Progenitor cell of endocrine pancreas (in vitro differentiated cells): ENCODE data around the gene METRN. TPM values are rescaled to one million over a fixed set of nuclear protein-coding genes. Genes with fewer than 3 reads are reported as not detected.

ENCODE experiments used
- DNase-seq: peaks from one replicate; pipeline ENCODE4 v3.0.0; 2021; ENCODE audit warnings: low spot score; ENCODE audit not compliant: unreplicated experiment
- H3K27ac Mint-ChIP-seq: 2 replicates; pipeline ENCODE4 v1.8.0; 2021; ENCODE audit warnings: mild to moderate bottlenecking, moderate library complexity, mixed read lengths
- H3K27me3 Mint-ChIP-seq: 2 replicates; pipeline ENCODE4 v1.8.0; 2021; ENCODE audit warnings: mixed read lengths
- H3K36me3 Mint-ChIP-seq: 2 replicates; pipeline ENCODE4 v1.8.0; 2022; ENCODE audit warnings: mixed read lengths; ENCODE audit not compliant: insufficient read depth
- H3K4me1 Mint-ChIP-seq: 2 replicates; pipeline ENCODE4 v1.8.0; 2021; ENCODE audit warnings: low read depth, mixed read lengths
- H3K4me3 Mint-ChIP-seq: 2 replicates; pipeline ENCODE4 v1.8.0; 2021; ENCODE audit warnings: low read depth, mild to moderate bottlenecking, moderate library complexity, mixed read lengths
- H3K9me3 Mint-ChIP-seq: 2 replicates; pipeline ENCODE4 v1.8.0; 2021; ENCODE audit warnings: low read depth, mixed read lengths
- total RNA-seq: library from RNA; stranded (reverse); gene quantifications from 2 replicates; pipeline ENCODE4 v1.2.1, GENCODE V29; 2021
- TF ChIP-seq, protein P1 (sequence below): fragments of 200-600 bp; sonication (generic); IDR thresholded peaks from one replicate; pipeline ENCODE4 v1.5.0; 2021; ENCODE audit warnings: antibody characterized with exemption, mild to moderate bottlenecking; ENCODE audit not compliant: unreplicated experiment

The METRN gene
- total RNA-seq, 1 donor from 2014 or later, result 107 TPM

DNA sequence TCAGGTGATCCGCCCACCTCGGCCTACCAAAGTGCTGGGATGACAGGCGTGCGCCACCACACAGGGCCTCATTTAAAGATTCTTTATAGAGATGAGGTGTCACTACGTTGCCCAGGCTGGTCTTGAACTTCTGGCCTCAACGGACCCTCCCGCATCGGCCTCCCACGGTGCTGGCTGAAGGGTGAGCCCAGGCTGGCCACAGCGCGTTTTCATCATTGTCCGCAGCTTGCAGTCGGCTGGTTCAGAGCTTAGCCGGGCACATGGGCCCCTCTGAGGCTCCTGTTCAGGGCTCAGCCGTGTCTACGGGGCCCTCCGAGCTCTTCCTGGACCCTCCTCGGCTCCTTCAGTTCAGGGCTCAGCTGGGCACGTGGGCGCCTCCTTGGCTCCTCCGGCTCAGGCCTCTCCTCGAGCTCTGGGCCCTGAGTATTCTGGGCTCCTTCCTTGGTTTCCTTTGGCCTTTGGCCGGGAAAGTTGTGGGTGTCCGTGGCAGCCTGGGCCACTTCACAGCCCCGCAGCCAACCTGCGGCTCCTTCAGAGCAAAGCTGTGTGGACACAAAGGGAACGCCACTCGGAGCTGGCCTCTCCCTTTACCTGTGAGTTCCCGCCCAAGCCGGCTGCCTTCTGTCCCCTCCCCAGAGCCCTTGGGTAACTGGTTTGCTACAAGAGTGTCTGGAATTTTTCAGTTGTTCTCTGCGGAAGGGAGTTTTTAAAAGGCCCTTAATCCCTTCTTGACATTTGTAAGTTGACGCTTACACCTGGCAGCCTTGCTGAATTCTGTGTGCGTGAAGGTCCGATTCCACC lies 44.4 kb downstream of the METRN start:
- peaks cover 4% of the 10 kb centered on the region for H3K9me3 Mint-ChIP-seq
- TF ChIP-seq, protein P1, sequence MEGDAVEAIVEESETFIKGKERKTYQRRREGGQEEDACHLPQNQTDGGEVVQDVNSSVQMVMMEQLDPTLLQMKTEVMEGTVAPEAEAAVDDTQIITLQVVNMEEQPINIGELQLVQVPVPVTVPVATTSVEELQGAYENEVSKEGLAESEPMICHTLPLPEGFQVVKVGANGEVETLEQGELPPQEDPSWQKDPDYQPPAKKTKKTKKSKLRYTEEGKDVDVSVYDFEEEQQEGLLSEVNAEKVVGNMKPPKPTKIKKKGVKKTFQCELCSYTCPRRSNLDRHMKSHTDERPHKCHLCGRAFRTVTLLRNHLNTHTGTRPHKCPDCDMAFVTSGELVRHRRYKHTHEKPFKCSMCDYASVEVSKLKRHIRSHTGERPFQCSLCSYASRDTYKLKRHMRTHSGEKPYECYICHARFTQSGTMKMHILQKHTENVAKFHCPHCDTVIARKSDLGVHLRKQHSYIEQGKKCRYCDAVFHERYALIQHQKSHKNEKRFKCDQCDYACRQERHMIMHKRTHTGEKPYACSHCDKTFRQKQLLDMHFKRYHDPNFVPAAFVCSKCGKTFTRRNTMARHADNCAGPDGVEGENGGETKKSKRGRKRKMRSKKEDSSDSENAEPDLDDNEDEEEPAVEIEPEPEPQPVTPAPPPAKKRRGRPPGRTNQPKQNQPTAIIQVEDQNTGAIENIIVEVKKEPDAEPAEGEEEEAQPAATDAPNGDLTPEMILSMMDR, result no peak
- peak overlapping the region; percentile 53 for H3K27ac Mint-ChIP-seq
- no peaks in the 10 kb centered on the region for H3K36me3 Mint-ChIP-seq
- H3K27me3 Mint-ChIP-seq, result peaks cover 13% of the 10 kb centered on the region
- DNase-seq, result no peak
- peaks cover 3% of the 10 kb centered on the region for H3K4me1 Mint-ChIP-seq
- no peak overlapping the region for H3K4me3 Mint-ChIP-seq

GRCh38 chr16:760065-760464 lies 45.1 kb downstream of the METRN start:
- Mint-ChIP-seq H3K27me3 (peaks cover 13% of the 10 kb centered on the region), H3K4me1 (peaks cover 3% of the 10 kb centered on the region), H3K27ac (no peak overlapping the region), H3K36me3 (no peaks in the 10 kb centered on the region), H3K4me3 (no peak overlapping the region), H3K9me3 (peaks cover 4% of the 10 kb centered on the region)
- TF ChIP-seq, protein P1, result no peak
- no peak for DNase-seq

DNA sequence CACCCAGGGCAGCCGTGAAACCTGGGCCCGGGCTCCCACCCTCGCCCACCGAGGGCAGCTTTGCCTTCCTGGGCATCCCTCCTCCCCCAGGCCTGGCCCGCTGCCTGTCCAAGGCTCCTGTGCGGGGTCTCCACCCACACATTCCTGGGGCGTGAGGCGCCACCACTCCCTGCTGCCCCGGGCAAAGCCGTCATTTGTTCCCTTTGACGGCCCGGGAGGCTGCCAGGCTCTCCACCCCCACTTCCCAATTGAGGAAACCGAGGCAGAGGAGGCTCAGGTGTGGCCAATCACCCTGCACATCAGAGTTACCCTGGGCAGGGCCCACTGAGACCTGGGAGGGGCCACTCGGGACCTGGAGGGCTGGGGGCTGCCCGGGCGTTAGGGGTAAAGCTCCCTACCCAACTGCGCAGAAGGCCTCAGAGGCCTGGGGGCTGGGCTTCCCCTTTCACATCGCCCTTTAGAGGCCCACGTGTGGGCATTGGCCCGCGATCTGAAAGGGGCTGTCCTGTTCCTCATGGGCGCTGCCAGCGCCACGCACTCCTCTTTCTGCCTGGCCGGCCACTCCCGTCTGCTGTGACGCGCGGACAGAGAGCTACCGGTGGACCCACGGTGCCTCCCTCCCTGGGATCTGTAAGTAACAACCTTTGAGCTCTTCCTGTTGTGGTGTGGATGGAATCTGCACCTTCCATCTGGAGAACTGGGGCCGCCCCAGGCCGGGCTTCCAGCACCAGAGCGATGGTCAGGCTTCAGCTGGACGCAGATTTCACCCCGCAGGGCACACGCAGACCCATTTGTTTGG lies 45.8 kb downstream of the METRN start, which contains the start of gene MSLN:
Gene MSLN (plus strand): TSS at position 190 of the 799 bp plus-strand sequence. CDS start 1,947 bp downstream, outside the sequence.
- no peak within 1 kb of the TSS for H3K4me3 Mint-ChIP-seq
- peaks cover 3% of the 10 kb centered on the region for H3K4me1 Mint-ChIP-seq
- peaks cover 13% of the 10 kb centered on the region for H3K27me3 Mint-ChIP-seq
- peak within 1 kb of the TSS; percentile 53 for H3K27ac Mint-ChIP-seq
- no peaks in the 10 kb centered on the region for H3K36me3 Mint-ChIP-seq
- no peak for DNase-seq
- H3K9me3 Mint-ChIP-seq, result peaks cover 4% of the 10 kb centered on the region
- TF ChIP-seq, protein P1, result no peak

DNA sequence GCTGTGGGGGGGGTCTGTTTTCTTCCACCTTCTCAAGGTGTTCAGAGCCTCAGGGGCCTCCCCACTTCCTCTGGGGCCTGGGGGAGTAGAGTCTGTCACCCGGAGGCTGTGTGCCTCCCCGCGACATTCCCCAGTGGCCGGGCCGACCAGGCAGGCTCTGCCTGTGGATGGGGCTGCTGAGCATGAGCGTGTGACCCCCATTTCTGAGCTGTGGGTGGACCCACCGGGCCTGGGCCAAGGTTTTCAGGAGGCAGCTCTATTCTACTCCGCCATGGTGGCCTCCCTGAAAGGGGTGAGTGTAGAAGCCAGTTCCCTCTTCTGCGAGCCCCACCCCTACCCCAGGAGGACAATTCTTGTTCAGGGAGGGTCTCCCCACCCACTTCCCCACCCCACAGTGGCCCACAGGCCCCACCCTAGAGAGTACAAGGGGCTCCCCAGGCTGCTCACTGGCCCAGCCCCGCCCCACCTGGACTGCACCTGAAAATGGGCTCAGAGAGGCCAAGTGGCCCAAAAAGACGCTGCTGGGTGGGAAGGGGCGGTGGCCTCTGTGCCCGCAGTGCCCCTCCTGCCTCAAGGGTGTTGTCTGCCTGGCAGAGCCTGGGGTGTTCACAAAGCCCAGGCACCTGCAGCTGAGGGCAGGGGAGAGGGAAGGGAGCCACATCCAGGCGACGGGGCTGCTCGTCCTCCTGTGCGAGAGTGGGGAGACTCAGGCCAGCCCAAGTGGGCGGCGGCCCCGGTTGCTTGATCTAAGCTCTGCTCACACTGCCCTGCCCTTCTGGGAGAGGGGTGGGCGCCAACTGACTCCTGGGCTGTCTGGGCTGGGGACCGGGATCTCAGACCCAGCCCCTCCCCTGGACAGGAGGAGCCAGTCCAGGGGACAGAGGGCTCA lies 47.0 kb downstream of the METRN start:
- H3K27ac Mint-ChIP-seq, result no peak overlapping the region
- H3K9me3 Mint-ChIP-seq, result no peaks in the 10 kb centered on the region
- H3K4me3 Mint-ChIP-seq, result no peak overlapping the region
- H3K27me3 Mint-ChIP-seq, result peaks cover 8% of the 10 kb centered on the region
- peaks cover 3% of the 10 kb centered on the region for H3K4me1 Mint-ChIP-seq
- H3K36me3 Mint-ChIP-seq, result no peaks in the 10 kb centered on the region
- DNase-seq, result no peak
- TF ChIP-seq, protein P1, result no peak
